K562 (cell line): ENCODE results near the gene MGRN1. TPM values are rescaled to one million over a fixed set of nuclear protein-coding genes. Genes with fewer than 3 reads are reported as not detected.

Experiments used
- ATAC-seq: fragments of 200-7000 bp; cut with Tn5 transposase; 3 replicates; pipeline ENCODE4 v1.9.1; 2020; ENCODE audit warnings: moderate library complexity
- BruUV-seq: library from RNA; stranded (reverse); fragments of 400-500 nt; replicated peaks from 2 replicates; lab custom pipeline; 2021; lab: Mats Ljungman, UMichigan
- CTCF ChIA-PET: fragments of 300-600 bp; formaldehyde crosslinking; extraction: SDS; loops from one replicate; lab custom pipeline; 2021; ENCODE audit warnings: low intra/inter-chr PET ratio; lab: Yijun Ruan, JAX
- POLR2A ChIA-PET: fragments of 300-600, 350-650 bp; sonication (Branson Sonifier 250); formaldehyde crosslinking; extraction: SDS; loops from one replicate; lab custom pipeline; 2021; ENCODE audit warnings: antibody characterized with exemption, inconsistent platforms; lab: Yijun Ruan, JAX
- DNase-seq, 4 experiments: peaks; one replicate each; pipeline versions ENCODE4 v3.0.0 to v3.0.0-alpha.2; 2011 to 2018; ENCODE audit warnings: low spot score in 3 of 4, mixed read lengths in 3 of 4; ENCODE audit errors: extremely low read depth in 1 of 4
- FAIRE-seq: peaks from 2 replicates; lab custom pipeline; 2011; peaks lifted over from hg19 to GRCh38; lab: Jason Lieb, UNC
- H2AFZ ChIP-seq: 2 replicates; pipeline ENCODE4 v1.6.0; 2011; ENCODE audit warnings: low read depth, low read length, control low read depth, inconsistent platforms
- H3K27ac ChIP-seq: fragments of 200-600 bp; 3 replicates; pipeline ENCODE4 v1.8.0; 2011; ENCODE audit warnings: low read depth, mild to moderate bottlenecking, control low read depth, inconsistent platforms, low read length, moderate library complexity, mixed read lengths; ENCODE audit errors: extremely low read depth
- H3K27me3 ChIP-seq, 2 experiments: fragments of 300-600 bp in 1 of 2; 2 replicates in 1 of 2; 3 replicates in 1 of 2; pipeline versions ENCODE4 v1.6.0 to v1.8.0; 2011; ENCODE audit warnings: inconsistent platforms in 2 of 2, low read length in 2 of 2, mild to moderate bottlenecking in 1 of 2, mixed read lengths in 1 of 2, moderate library complexity in 1 of 2; ENCODE audit not compliant: control insufficient read depth in 2 of 2, insufficient read depth in 2 of 2
- H3K36me3 ChIP-seq: fragments of 300-600 bp; 3 replicates; pipeline ENCODE4 v1.8.0; 2011; ENCODE audit warnings: mild to moderate bottlenecking, low read length, inconsistent platforms; ENCODE audit not compliant: control insufficient read depth, insufficient read depth
- H3K4me1 ChIP-seq, 2 experiments: fragments of 200-600 bp in 1 of 2; replicated peaks in 1 of 2; 2 replicates in 1 of 2; 3 replicates in 1 of 2; pipeline versions ENCODE4 v1.5.1 to v1.8.0; 2011; ENCODE audit warnings: inconsistent platforms in 2 of 2, low read length in 2 of 2, mild to moderate bottlenecking in 1 of 2, mixed read lengths in 1 of 2, moderate library complexity in 1 of 2; ENCODE audit not compliant: control insufficient read depth in 2 of 2, insufficient read depth in 2 of 2
- H3K4me2 ChIP-seq: 2 replicates; pipeline ENCODE4 v1.6.1; 2011; ENCODE audit warnings: low read length, control low read depth, inconsistent platforms, mixed read lengths; ENCODE audit not compliant: insufficient read depth
- H3K4me3 ChIP-seq: fragments of 200-600 bp; sonication (generic), shearing (Covaris generic); 2 replicates; pipeline ENCODE4 v1.5.1; 2016; ENCODE audit warnings: control low read depth, inconsistent platforms
- H3K79me2 ChIP-seq: fragments of 200-600 bp; 3 replicates; pipeline ENCODE4 v1.8.0; 2011; ENCODE audit warnings: low read length, inconsistent platforms; ENCODE audit not compliant: control insufficient read depth, insufficient read depth
- H3K9ac ChIP-seq, 2 experiments: 2 replicates each; pipeline versions ENCODE4 v1.6.0 to v1.6.1; 2011; ENCODE audit warnings: low read depth in 2 of 2, low read length in 2 of 2, control low read depth in 1 of 2, inconsistent platforms in 1 of 2, mild to moderate bottlenecking in 1 of 2, mixed read lengths in 1 of 2; ENCODE audit not compliant: insufficient read depth in 1 of 2
- H3K9me1 ChIP-seq: one replicate; pipeline ENCODE4 v1.6.0; 2011; ENCODE audit warnings: inconsistent platforms, mild to moderate bottlenecking, low read length, moderate library complexity; ENCODE audit not compliant: control insufficient read depth, insufficient read depth
- H3K9me3 ChIP-seq: replicated peaks from 2 replicates; pipeline ENCODE4 v1.5.1; 2011; ENCODE audit warnings: low read depth, low read length, inconsistent platforms; ENCODE audit not compliant: control insufficient read depth, insufficient read depth
- H4K20me1 ChIP-seq: replicated peaks from 2 replicates; pipeline ENCODE4 v1.6.1; 2011; ENCODE audit warnings: low read length, inconsistent platforms, mixed read lengths; ENCODE audit not compliant: control insufficient read depth, insufficient read depth
- ARID1B ChIP-seq: fragments of 450-650 bp; IDR thresholded peaks from 2 replicates; pipeline ENCODE4 v1.6.1; 2016; ENCODE audit warnings: antibody characterized with exemption, mild to moderate bottlenecking, inconsistent platforms
- ESRRA ChIP-seq: fragments of 450-650 bp; IDR thresholded peaks from 2 replicates; pipeline ENCODE4 v1.6.1; 2014; ENCODE audit warnings: low read depth, mild to moderate bottlenecking, moderate library complexity, borderline replicate concordance
- FOXK1 ChIP-seq: sonication (generic); formaldehyde crosslinking; IDR thresholded peaks from 2 replicates; pipeline ENCODE4 v1.8.0; 2022; ENCODE audit warnings: missing genetic modification reagents, mild to moderate bottlenecking, borderline replicate concordance
- HMG20A ChIP-seq: fragments of 450-650 bp; formaldehyde crosslinking; conservative IDR thresholded peaks from 2 replicates; pipeline ENCODE4 v1.4.0; 2020; ENCODE audit warnings: mild to moderate bottlenecking, mixed read lengths
- KLF16 ChIP-seq: IDR thresholded peaks from 2 replicates; pipeline ENCODE4 v1.6.1; 2016; ENCODE audit warnings: antibody characterized with exemption
- PREB ChIP-seq: sonication (generic); formaldehyde crosslinking; IDR thresholded peaks from 2 replicates; pipeline ENCODE4 v1.8.1; 2023; ENCODE audit warnings: mild to moderate bottlenecking, missing genetic modification reagents
- PYGO2 ChIP-seq: fragments of 450-650 bp; IDR thresholded peaks from 2 replicates; pipeline ENCODE4 v1.6.1; 2016; ENCODE audit warnings: mild to moderate bottlenecking, missing genetic modification characterization, moderate library complexity, missing compliant biosample characterization
- XRCC5 ChIP-seq: fragments of 200-400 bp; formaldehyde crosslinking; IDR thresholded peaks from 2 replicates; pipeline ENCODE4 v1.6.1; 2017; ENCODE audit warnings: low read depth, mild to moderate bottlenecking, low read length
- WGBS: fragments of 100-300 bp; shearing (Covaris generic); methylation state at CpG from one replicate; pipeline ENCODE4 v1.1.6; 2016; ENCODE audit warnings: low coverage, mixed read lengths; ENCODE audit not compliant: insufficient coverage; ENCODE audit errors: missing lambda C conversion rate; 5-methylcytosine and 5-hydroxymethylcytosine counted together
- in situ Hi-C: fragments of 300-500 bp; cut with MboI; formaldehyde crosslinking; loops from 4 replicates; pipeline ENCODE4 v1.15.0; 2018; ENCODE audit warnings: inconsistent platforms, mixed read lengths
- intact Hi-C: fragments of 100-400 bp; cut with micrococcal nuclease; formaldehyde crosslinking; loops from 2 replicates; pipeline ENCODE4 v1.14.2; 2022
- polyA plus RNA-seq, 8 experiments: library from polyadenylated mRNA; depleted of rRNA in 4 of 8; stranded (reverse) in 5 of 8; unstranded in 3 of 8; fragments of >200 nt; fragmentation: Nextera tagmentation in 2 of 8; fragmentation: Illumina TruSeq in 1 of 8; extraction: Ambion mirVana in 2 of 8; extraction: Trizol in 1 of 8; gene quantifications; 2 replicates each; pipeline versions ENCODE4 v1.2.1 to v1.2.3, GENCODE V29; 2011 to 2014; ENCODE audit warnings: inconsistent platforms in 1 of 8, missing spikeins in 1 of 8
- total RNA-seq, 7 experiments: library from RNA; depleted of rRNA in 6 of 7; stranded (reverse); fragments of >200 nt in 6 of 7; fragmentation: Illumina TruSeq in 2 of 7; extraction: Trizol in 2 of 7; gene quantifications; 2 replicates each; pipeline versions ENCODE4 v1.2.1 to v1.2.3, GENCODE V29; 2011 to 2021; ENCODE audit warnings: low replicate concordance in 1 of 7

The MGRN1 gene
- total and polyA plus RNA-seq, 9 of the 15 experiments (the other 6 are each of a cell fraction or from before 2014, with no cell fraction given), result 0.15 to 37.9 (median 6.0) TPM

- intact Hi-C loops, result no loop called here
Measured at GRCh38 chr16:4728676-4729075, 104.0 kb downstream of the MGRN1 start.

More at GRCh38 chr16:4728676-4729075, 104.0 kb downstream of the MGRN1 start:
- H3K4me2 ChIP-seq, result no peak overlapping the region
- H2AFZ ChIP-seq, result no peak overlapping the region
- no peak for DNase-seq
- ChIA-PET CTCF (no interaction called here), POLR2A (no interaction called here)
- peaks cover 60% of the 10 kb centered on the region for H3K36me3 ChIP-seq
- H3K4me1 ChIP-seq, result peaks cover 4 to 7% of the 10 kb centered on the region in 2 experiments; a peak in 3 of 5 replicates
- peaks cover 6% of the 10 kb centered on the region for H4K20me1 ChIP-seq
- H3K4me3 ChIP-seq, result no peak overlapping the region
- 92% methylated on average over 8 of the region's 8 CpGs for WGBS
- in situ Hi-C loops, result no loop called here
- no peak for TF ChIP-seq PREB (CRISPR knock-in tag)
- no peak for TF ChIP-seq HMG20A
- TF ChIP-seq XRCC5, result no peak
- TF ChIP-seq FOXK1 (CRISPR knock-in tag), result no peak
- TF ChIP-seq ARID1B, result no peak
- no peak for TF ChIP-seq PYGO2
- TF ChIP-seq ESRRA, result no peak
- TF ChIP-seq KLF16, result no peak
- H3K9me3 ChIP-seq, result no peaks in the 10 kb centered on the region
- peaks cover 25% of the 10 kb centered on the region for H3K79me2 ChIP-seq
- H3K27ac ChIP-seq, result no peak overlapping the region
- no peaks in the 10 kb centered on the region for H3K27me3 ChIP-seq
- ATAC-seq, result no peak
- no peaks in the 10 kb centered on the region for H3K9me1 ChIP-seq
- no peak for FAIRE-seq
- no peak overlapping the region for H3K9ac ChIP-seq
- BruUV-seq, result no TSS peak
